ENCODE measurements around the gene ARHGEF37. TPM values are rescaled to one million over a fixed set of nuclear protein-coding genes. Genes with fewer than 3 reads are reported as not detected.

ARHGEF37 gene
- total RNA-seq, 4 donors from 2014 or later, result 45.4 to 75.3 (median 65.3) TPM

DNA sequence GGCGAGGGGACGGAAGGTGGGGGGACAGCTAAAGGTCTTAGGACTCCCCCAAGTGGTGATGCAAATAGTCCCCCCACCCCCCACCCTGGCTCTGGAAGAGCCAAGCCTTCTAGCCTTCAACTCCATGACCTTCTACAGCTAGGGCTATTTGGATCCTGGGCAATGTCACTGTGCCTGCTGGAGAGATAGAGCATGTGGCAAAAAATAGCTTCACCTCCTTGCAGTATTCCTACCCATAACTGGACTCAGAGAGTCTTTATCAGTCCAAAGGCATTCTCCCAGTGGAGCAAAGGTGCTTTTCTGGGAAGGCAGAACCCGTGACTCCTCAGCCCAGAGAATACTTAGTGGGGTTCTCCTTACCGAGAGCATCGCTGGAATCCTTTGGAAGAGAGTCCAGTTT lies 100.0 kb downstream of the ARHGEF37 start:
- 92% methylated on average over 5 of the region's 5 CpGs for WGBS
- DNase-seq (ENCODE audit: low spot score in 2 of 2), result no peak
- Histone ChIP-seq H3K27ac (no peak overlapping the region), H3K9me3 (no peaks in the 10 kb centered on the region), H3K4me3 (no peak overlapping the region), H3K36me3 (no peaks in the 10 kb centered on the region), H3K4me1 (peaks cover 3% of the 10 kb centered on the region), H3K27me3 (no peaks in the 10 kb centered on the region)
- TF ChIP-seq CTCF (IDR thresholded peaks at IDR 0.05) (no peak), EP300 (IDR thresholded peaks at IDR 0.05) (no peak), POLR2A (IDR thresholded peaks at IDR 0.05) (no peak), POLR2AphosphoS5 (IDR thresholded peaks at IDR 0.05) (no peak)

DNA sequence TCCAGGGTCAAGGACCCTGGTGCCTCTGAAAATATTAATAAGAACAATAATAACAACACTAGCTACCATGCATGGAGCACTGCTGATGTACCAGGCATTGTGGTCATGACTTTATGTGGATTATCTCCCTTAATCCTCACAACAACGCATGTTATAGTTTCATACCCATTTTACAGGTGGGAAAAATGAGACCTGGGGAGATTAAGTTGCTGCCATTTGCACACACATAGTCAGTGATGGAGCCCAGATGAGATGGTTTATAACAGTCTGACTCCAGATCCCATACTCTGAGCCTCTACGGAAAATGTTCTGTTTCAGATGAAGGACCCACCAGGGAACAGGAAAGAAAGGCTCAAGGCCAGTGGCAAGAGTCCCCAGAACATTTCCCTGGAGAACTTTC lies 100.6 kb downstream of the ARHGEF37 start:
- Histone ChIP-seq H3K4me3 (no peak overlapping the region), H3K36me3 (no peaks in the 10 kb centered on the region), H3K27ac (no peak overlapping the region), H3K4me1 (peaks cover 3% of the 10 kb centered on the region), H3K27me3 (no peaks in the 10 kb centered on the region), H3K9me3 (no peaks in the 10 kb centered on the region)
- 96% methylated on average over 2 of the region's 2 CpGs for WGBS
- TF ChIP-seq POLR2AphosphoS5 (IDR thresholded peaks at IDR 0.05) (no peak), CTCF (IDR thresholded peaks at IDR 0.05) (no peak), EP300 (IDR thresholded peaks at IDR 0.05) (no peak), POLR2A (IDR thresholded peaks at IDR 0.05) (no peak)
- no peak for DNase-seq (ENCODE audit: low spot score in 2 of 2)

GRCh38 chr5:149682532-149683075 lies 101.3 kb downstream of the ARHGEF37 start:
- H3K27me3 ChIP-seq, result no peaks in the 10 kb centered on the region
- H3K4me1 ChIP-seq, result peaks cover 3% of the 10 kb centered on the region
- H3K4me3 ChIP-seq, result no peak overlapping the region
- no peak overlapping the region for H3K27ac ChIP-seq
- no peaks in the 10 kb centered on the region for H3K9me3 ChIP-seq
- TF ChIP-seq POLR2A (IDR thresholded peaks at IDR 0.05), result no peak
- TF ChIP-seq POLR2AphosphoS5 (IDR thresholded peaks at IDR 0.05), result no peak
- TF ChIP-seq EP300 (IDR thresholded peaks at IDR 0.05), result no peak
- TF ChIP-seq CTCF (IDR thresholded peaks at IDR 0.05), result no peak
- no peak for DNase-seq (ENCODE audit: low spot score in 2 of 2)
- 52% methylated on average over 9 of the region's 9 CpGs for WGBS
- no peaks in the 10 kb centered on the region for H3K36me3 ChIP-seq

DNA sequence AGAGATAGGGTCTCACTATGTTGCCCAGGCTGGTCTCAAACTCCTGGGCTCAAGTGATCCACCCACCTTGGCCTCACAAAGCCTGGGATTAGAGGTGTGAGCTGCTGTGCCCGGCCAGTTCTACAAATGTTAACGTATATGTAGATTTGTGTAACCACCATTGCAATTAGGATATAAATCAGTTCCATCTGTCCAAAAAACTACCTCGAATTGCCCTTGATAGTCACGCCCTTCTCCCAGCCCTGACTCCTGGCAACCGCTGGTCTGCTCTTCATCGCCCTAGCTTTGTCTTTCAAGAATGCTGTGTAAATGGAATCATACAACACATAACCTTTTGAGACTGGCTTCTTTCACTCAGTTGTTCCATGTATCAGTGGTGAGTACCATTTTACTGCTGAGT lies 102.7 kb downstream of the ARHGEF37 start:
- Histone ChIP-seq H3K27ac (no peak overlapping the region), H3K36me3 (no peaks in the 10 kb centered on the region), H3K27me3 (no peaks in the 10 kb centered on the region), H3K4me1 (peaks cover 3% of the 10 kb centered on the region), H3K4me3 (no peak overlapping the region), H3K9me3 (no peaks in the 10 kb centered on the region)
- no peak for DNase-seq (ENCODE audit: low spot score in 2 of 2)
- WGBS, result 82% methylated on average over 6 of the region's 6 CpGs
- TF ChIP-seq CTCF (IDR thresholded peaks at IDR 0.05), result no peak
- TF ChIP-seq POLR2A (IDR thresholded peaks at IDR 0.05), result no peak
- no peak for TF ChIP-seq POLR2AphosphoS5 (IDR thresholded peaks at IDR 0.05)
- no peak for TF ChIP-seq EP300 (IDR thresholded peaks at IDR 0.05)

- peaks cover 3% of the 10 kb centered on the region for H3K4me1 ChIP-seq
Measured at GRCh38 chr5:149684371-149684770, 103.1 kb downstream of the ARHGEF37 start.

More at GRCh38 chr5:149684371-149684770, 103.1 kb downstream of the ARHGEF37 start:
- WGBS, result 70% methylated on average over 4 of the region's 4 CpGs
- Histone ChIP-seq H3K4me3 (no peak overlapping the region), H3K27ac (no peak overlapping the region), H3K36me3 (no peaks in the 10 kb centered on the region), H3K9me3 (no peaks in the 10 kb centered on the region), H3K27me3 (no peaks in the 10 kb centered on the region)
- TF ChIP-seq POLR2AphosphoS5 (IDR thresholded peaks at IDR 0.05) (no peak), POLR2A (IDR thresholded peaks at IDR 0.05) (no peak), EP300 (IDR thresholded peaks at IDR 0.05) (no peak), CTCF (IDR thresholded peaks at IDR 0.05) (no peak)
- no peak for DNase-seq (ENCODE audit: low spot score in 2 of 2)

Other genes starting within 250 kb of the ARHGEF37 start
- gene GRPEL2, start 236.0 kb upstream of the ARHGEF37 start, total RNA-seq, result 10 to 100 TPM in 2 of 4 donors, 1 to 10 TPM in 2; 8.4 to 12.4 (median 10.6) TPM
- gene PCYOX1L, start 223.5 kb upstream of the ARHGEF37 start, total RNA-seq, result 10 to 100 TPM in 1 of 4 donors, 1 to 10 TPM in 3; 4.5 to 11.8 (median 5.8) TPM
- gene IL17B, start 202.2 kb upstream of the ARHGEF37 start, total RNA-seq, result not detected
- gene CSNK1A1, start 30.1 kb upstream of the ARHGEF37 start, total RNA-seq, result 100 to 1,000 TPM; 273 to 365 (median 320) TPM
- 10 to 100 TPM; 13.7 to 21.7 (median 17.7) TPM for gene PPARGC1B, start 148.8 kb downstream of the ARHGEF37 start, total RNA-seq